ENCODE results near the gene ICA1L.

The ICA1L gene

GRCh38 chr2:202831242-202832220, 40.0 kb downstream of the ICA1L start:
- ChIA-PET POLR2A (no interaction called here), CTCF (interaction anchor here (0.5 to 0.6 kb wide), 4 partner anchors 17 to 239 kb away, joined by 3 read pairs; no protein-coding TSS in a partner anchor)
- DNase-seq (ENCODE audit: extremely low spot score) = peak; percentile 65
- TF ChIP-seq ARNT (IDR thresholded peaks at IDR 0.05) (no peak), LEF1 (IDR thresholded peaks at IDR 0.05; ENCODE audit: borderline replicate concordance) (no peak), HDGF (IDR thresholded peaks at IDR 0.05; ENCODE audit: borderline replicate concordance) (no peak), TARDBP (IDR thresholded peaks at IDR 0.05) (no peak), L3MBTL2 (conservative IDR thresholded peaks at IDR 0.05) (no peak), SP1 (IDR thresholded peaks at IDR 0.05) (no peak), ZNF384 (IDR thresholded peaks at IDR 0.05) (no peak), PKNOX1 (IDR thresholded peaks at IDR 0.05) (no peak), ELF4 (IDR thresholded peaks at IDR 0.05) (no peak), CTBP1 (IDR thresholded peaks at IDR 0.05; ENCODE audit: borderline replicate concordance) (no peak), NFRKB (IDR thresholded peaks at IDR 0.05) (no peak), FOXA1 (IDR thresholded peaks at IDR 0.05) (no peak), FOXK2 (IDR thresholded peaks at IDR 0.05) (no peak), BHLHE40 (IDR thresholded peaks at IDR 0.05; ENCODE audit: borderline replicate concordance) (no peak), FOXM1 (IDR thresholded peaks at IDR 0.05; ENCODE audit: borderline replicate concordance) (no peak), SUZ12 (IDR thresholded peaks at IDR 0.05) (no peak)

- CTCF ChIA-PET = interaction anchor here (0.6 kb wide), 1 partner anchor 473 kb away, joined by 3 read pairs; no protein-coding TSS in a partner anchor
- POLR2A ChIA-PET = no interaction called here
- no peak for TF ChIP-seq FOXM1 (IDR thresholded peaks at IDR 0.05; ENCODE audit: borderline replicate concordance)
- no peak for TF ChIP-seq FOXA1 (IDR thresholded peaks at IDR 0.05)
- no peak for TF ChIP-seq BHLHE40 (IDR thresholded peaks at IDR 0.05; ENCODE audit: borderline replicate concordance)
- no peak for TF ChIP-seq ARNT (IDR thresholded peaks at IDR 0.05)
- no peak for DNase-seq (ENCODE audit: extremely low spot score)
Measured at GRCh38 chr2:202824901-202825300, 46.7 kb downstream of the ICA1L start.

GRCh38 chr2:202822411-202822810, 49.2 kb downstream of the ICA1L start:
- POLR2A ChIA-PET = no interaction called here
- CTCF ChIA-PET = no interaction called here
- no peak for TF ChIP-seq LEF1 (IDR thresholded peaks at IDR 0.05; ENCODE audit: borderline replicate concordance)
- no peak for TF ChIP-seq SP1 (IDR thresholded peaks at IDR 0.05)
- no peak for TF ChIP-seq FOXK2 (IDR thresholded peaks at IDR 0.05)
- TF ChIP-seq CTBP1 (IDR thresholded peaks at IDR 0.05; ENCODE audit: borderline replicate concordance) = no peak
- no peak for TF ChIP-seq NFRKB (IDR thresholded peaks at IDR 0.05)
- TF ChIP-seq SUZ12 (IDR thresholded peaks at IDR 0.05) = no peak
- no peak for TF ChIP-seq BHLHE40 (IDR thresholded peaks at IDR 0.05; ENCODE audit: borderline replicate concordance)
- TF ChIP-seq ARNT (IDR thresholded peaks at IDR 0.05) = no peak
- TF ChIP-seq TARDBP (IDR thresholded peaks at IDR 0.05) = no peak
- no peak for DNase-seq (ENCODE audit: extremely low spot score)

GRCh38 chr2:202821206-202822160, 50.1 kb downstream of the ICA1L start:
- POLR2A ChIA-PET = no interaction called here
- DNase-seq (ENCODE audit: extremely low spot score) = no peak
- CTCF ChIA-PET = no interaction called here
- TF ChIP-seq BHLHE40 (IDR thresholded peaks at IDR 0.05; ENCODE audit: borderline replicate concordance) (no peak), FOXK2 (IDR thresholded peaks at IDR 0.05) (no peak), CTBP1 (IDR thresholded peaks at IDR 0.05; ENCODE audit: borderline replicate concordance) (no peak), NFRKB (IDR thresholded peaks at IDR 0.05) (no peak), SUZ12 (IDR thresholded peaks at IDR 0.05) (no peak), FOXA1 (IDR thresholded peaks at IDR 0.05) (no peak), ARNT (IDR thresholded peaks at IDR 0.05) (no peak), ELF4 (IDR thresholded peaks at IDR 0.05) (no peak), ZNF384 (IDR thresholded peaks at IDR 0.05) (no peak), PKNOX1 (IDR thresholded peaks at IDR 0.05) (no peak), L3MBTL2 (conservative IDR thresholded peaks at IDR 0.05) (no peak), FOXM1 (IDR thresholded peaks at IDR 0.05; ENCODE audit: borderline replicate concordance) (no peak), TARDBP (IDR thresholded peaks at IDR 0.05) (no peak), LEF1 (IDR thresholded peaks at IDR 0.05; ENCODE audit: borderline replicate concordance) (no peak), SP1 (IDR thresholded peaks at IDR 0.05) (no peak), HDGF (IDR thresholded peaks at IDR 0.05; ENCODE audit: borderline replicate concordance) (no peak)

GRCh38 chr2:202818321-202818720, 53.2 kb downstream of the ICA1L start:
- TF ChIP-seq HDGF (IDR thresholded peaks at IDR 0.05; ENCODE audit: borderline replicate concordance) (no peak), CTBP1 (IDR thresholded peaks at IDR 0.05; ENCODE audit: borderline replicate concordance) (no peak), ZNF384 (IDR thresholded peaks at IDR 0.05) (no peak), FOXK2 (IDR thresholded peaks at IDR 0.05) (no peak), LEF1 (IDR thresholded peaks at IDR 0.05; ENCODE audit: borderline replicate concordance) (no peak), FOXM1 (IDR thresholded peaks at IDR 0.05; ENCODE audit: borderline replicate concordance) (no peak), NFRKB (IDR thresholded peaks at IDR 0.05) (no peak), PKNOX1 (IDR thresholded peaks at IDR 0.05) (no peak), L3MBTL2 (conservative IDR thresholded peaks at IDR 0.05) (no peak), ELF4 (IDR thresholded peaks at IDR 0.05) (no peak), SUZ12 (IDR thresholded peaks at IDR 0.05) (no peak), SP1 (IDR thresholded peaks at IDR 0.05) (no peak), TARDBP (IDR thresholded peaks at IDR 0.05) (no peak), ARNT (IDR thresholded peaks at IDR 0.05) (no peak), FOXA1 (IDR thresholded peaks at IDR 0.05) (no peak), BHLHE40 (IDR thresholded peaks at IDR 0.05; ENCODE audit: borderline replicate concordance) (no peak)
- no peak for DNase-seq (ENCODE audit: extremely low spot score)
- ChIA-PET CTCF (no interaction called here), POLR2A (no interaction called here)

Measured in HEK293T (cell line).